ENCODE data around the gene TMIE. TPM values are rescaled to one million over a fixed set of nuclear protein-coding genes. Genes with fewer than 3 reads are reported as not detected.

Gene TMIE
- total RNA-seq, 3 donors from 2014 or later, result 0.16 to 0.71 (median 0.40) TPM

DNA sequence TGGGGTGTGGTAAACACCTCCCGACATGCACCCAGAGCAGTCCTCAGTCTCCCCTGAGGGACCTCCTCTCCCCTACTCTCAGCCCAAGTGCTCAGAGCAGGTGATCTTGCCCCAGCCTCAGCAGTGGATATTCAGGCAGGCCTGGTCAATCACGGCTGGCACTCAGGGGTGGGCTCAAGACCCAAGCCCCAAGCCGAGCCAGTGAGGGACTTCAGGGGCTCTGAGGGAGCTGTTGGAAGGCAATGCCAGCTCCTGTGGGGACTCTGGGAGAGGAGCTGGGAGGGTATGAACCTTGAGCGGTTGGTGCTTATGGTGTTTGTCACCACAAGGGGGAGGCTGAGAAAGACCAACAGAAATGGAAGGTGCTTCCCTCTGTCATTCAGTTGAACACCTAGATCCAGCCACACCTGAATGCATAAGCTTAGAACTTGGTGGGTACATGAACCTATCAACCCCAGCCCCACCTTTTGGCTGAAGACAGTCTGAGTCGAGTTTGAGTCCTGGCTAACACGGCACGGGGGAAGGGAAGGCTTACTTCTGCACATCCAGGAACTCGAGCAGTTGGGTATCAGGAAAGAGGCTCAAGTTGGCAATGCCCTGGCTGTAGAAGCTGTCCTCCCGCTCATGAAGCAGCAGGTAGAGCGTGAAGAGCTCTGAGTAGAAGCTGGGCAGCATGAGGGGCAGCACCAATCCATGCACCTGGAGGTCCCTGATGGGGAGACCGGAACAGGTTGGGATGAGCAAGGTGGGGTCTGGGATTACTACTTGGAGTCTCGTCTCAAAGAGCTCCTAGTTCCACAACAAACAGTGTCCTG lies 27.0 kb upstream of the TMIE start:
- peaks cover 7% of the 10 kb centered on the region for H3K36me3 Mint-ChIP-seq (ENCODE audit: insufficient read depth)
- ATAC-seq (no peak), DNase-seq (no peak)
- H3K4me3 Mint-ChIP-seq, result no peak overlapping the region
- no peaks in the 10 kb centered on the region for H3K27me3 Mint-ChIP-seq (ENCODE audit: low read depth)
- H3K9me3 Mint-ChIP-seq, result no peaks in the 10 kb centered on the region
- H3K4me1 Mint-ChIP-seq (ENCODE audit: low read depth), result no peaks in the 10 kb centered on the region

DNA sequence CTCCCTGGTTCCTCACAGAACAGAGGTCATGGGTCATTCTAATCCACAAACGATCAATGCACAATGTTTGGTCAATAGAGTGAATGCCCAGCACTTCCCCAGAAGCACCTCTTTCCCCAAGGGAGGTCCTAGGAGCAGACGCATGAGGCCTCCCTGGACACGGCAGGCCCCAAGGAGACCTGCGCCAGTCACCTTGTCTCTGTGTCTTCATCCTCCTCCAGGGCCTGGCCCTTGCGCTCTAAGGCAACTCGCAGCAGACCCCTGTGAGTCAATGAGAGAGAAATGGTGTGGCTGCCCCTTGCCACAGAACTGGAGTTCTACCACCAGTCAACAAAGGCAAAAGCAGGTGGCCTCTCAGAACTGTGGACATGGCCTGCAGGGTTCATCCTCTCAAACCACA lies 25.8 kb upstream of the TMIE start:
- no peak overlapping the region for H3K4me3 Mint-ChIP-seq
- H3K36me3 Mint-ChIP-seq (ENCODE audit: insufficient read depth), result peaks cover 10% of the 10 kb centered on the region
- no peaks in the 10 kb centered on the region for H3K27me3 Mint-ChIP-seq (ENCODE audit: low read depth)
- no peak for ATAC-seq
- no peaks in the 10 kb centered on the region for H3K4me1 Mint-ChIP-seq (ENCODE audit: low read depth)
- no peak for DNase-seq
- no peaks in the 10 kb centered on the region for H3K9me3 Mint-ChIP-seq

DNA sequence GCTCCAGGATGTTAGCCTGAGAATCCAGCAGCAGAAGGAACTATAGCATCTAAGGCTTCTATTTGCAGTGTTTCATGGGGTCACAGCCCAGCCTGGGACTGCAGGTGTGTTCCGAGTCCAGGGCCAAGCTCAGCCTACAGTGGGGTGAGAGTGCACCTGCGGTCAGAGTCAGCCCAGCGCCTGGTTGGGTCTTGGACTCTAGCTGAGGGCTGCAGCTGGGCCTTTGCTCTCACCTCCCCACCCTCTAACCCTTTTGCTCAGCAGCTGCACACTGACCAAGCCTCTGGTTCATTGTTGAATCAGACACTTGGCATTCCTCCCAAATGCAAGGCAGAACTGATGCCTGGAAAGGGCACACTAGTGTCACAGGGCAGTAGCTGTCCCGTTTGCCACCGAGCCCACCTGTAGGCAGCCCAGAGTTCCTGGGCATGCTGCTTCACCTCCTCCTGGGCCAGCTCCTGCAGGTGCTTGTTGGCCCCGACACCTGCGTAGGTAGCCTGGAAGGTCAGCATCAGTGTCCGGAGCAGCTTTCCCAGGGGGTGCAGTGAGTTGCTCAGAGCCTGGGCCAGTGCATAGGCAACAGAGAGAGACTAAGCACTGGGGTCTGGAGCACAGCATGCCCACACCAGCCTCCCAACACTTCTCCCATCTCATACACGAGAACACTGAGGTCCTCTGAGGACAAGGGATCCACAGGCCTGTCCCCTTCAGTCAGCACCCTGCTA lies 25.2 kb upstream of the TMIE start:
- no peaks in the 10 kb centered on the region for H3K27me3 Mint-ChIP-seq (ENCODE audit: low read depth)
- no peaks in the 10 kb centered on the region for H3K9me3 Mint-ChIP-seq
- no peaks in the 10 kb centered on the region for H3K4me1 Mint-ChIP-seq (ENCODE audit: low read depth)
- DNase-seq, result no peak
- no peak for ATAC-seq
- peaks cover 10% of the 10 kb centered on the region for H3K36me3 Mint-ChIP-seq (ENCODE audit: insufficient read depth)
- no peak overlapping the region for H3K4me3 Mint-ChIP-seq

DNA sequence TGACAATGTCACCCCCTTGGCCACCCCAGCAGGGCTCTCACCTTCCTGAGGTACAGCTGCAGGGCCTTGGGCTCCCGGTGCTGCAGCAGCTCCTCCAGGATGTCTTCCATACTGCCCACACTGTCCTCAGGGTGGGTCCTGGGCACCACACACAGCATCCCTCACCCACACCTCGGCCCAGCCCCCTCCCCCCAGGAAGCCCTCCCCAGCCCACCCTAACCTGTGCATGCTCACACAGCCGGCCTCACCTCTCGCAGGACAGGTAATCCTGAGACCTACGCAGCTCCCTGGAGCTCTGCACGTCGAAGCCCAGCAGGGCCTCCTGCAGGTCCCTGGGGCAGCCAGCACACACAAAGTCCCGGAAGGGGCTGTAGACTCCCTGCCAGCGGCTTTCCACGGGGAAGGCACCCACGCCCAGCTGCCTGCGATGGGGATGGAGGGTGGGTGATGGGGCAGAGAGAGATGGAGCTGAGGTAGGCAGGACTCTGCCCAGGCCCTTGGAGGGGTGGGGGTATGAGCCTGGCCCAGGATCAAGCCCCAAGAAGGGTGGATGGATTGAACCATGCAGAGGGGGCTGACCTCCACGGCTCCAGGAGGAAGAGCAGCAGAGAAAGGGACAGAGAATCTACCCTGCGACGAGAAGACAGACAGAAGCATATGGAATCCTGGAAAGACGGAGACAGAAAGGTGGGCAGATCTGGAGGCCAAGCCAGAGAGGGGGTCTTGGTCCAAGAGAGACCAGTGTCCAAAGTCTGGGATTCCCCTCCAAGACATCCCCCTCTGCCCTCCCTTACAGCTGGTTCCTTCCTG lies 24.4 kb upstream of the TMIE start:
- H3K4me1 Mint-ChIP-seq (ENCODE audit: low read depth), result no peaks in the 10 kb centered on the region
- no peaks in the 10 kb centered on the region for H3K27me3 Mint-ChIP-seq (ENCODE audit: low read depth)
- H3K4me3 Mint-ChIP-seq, result no peak overlapping the region
- ATAC-seq (no peak), DNase-seq (no peak)
- no peaks in the 10 kb centered on the region for H3K9me3 Mint-ChIP-seq
- peaks cover 10% of the 10 kb centered on the region for H3K36me3 Mint-ChIP-seq (ENCODE audit: insufficient read depth)

DNA sequence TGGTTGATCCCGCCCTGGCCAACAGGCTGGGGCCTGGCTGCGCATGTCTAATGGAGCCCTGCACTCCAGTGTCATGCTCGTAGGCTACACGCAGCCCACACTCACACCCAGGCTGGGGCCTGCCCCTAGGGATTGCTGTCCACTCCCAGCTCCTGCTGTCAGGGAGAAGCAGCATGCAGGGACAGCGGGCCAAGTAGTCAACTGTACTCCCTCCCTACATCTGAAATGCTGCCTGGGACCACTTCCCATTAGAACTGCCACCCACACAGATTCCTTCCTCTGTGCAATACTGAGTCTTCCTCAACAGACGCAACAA lies 23.8 kb upstream of the TMIE start:
- ATAC-seq (no peak), DNase-seq (no peak)
- Mint-ChIP-seq H3K27me3 (ENCODE audit: low read depth) (no peaks in the 10 kb centered on the region), H3K4me3 (no peak overlapping the region), H3K9me3 (no peaks in the 10 kb centered on the region), H3K4me1 (ENCODE audit: low read depth) (no peaks in the 10 kb centered on the region), H3K36me3 (ENCODE audit: insufficient read depth) (peaks cover 10% of the 10 kb centered on the region)

DNA sequence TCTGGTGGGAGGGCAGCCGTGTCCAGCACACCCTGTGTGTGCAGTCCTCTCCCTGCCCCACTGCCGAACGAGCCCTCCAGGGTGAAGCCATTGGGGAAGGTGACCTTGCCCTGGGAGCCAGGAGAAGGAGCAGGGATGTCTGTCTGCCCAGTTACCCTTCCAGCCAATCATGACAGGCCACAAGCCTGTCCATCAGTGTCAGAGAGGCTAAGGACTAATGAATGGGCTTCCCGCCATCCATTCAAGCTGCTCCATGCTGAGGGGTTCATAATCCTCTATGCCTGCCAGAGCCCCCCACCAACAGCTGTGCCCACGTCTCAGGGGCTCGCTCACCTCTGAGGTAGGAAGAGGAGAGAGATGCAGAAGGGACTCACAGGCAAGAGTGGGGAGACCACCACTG lies 22.9 kb upstream of the TMIE start:
- Mint-ChIP-seq H3K9me3 (no peaks in the 10 kb centered on the region), H3K4me1 (ENCODE audit: low read depth) (no peaks in the 10 kb centered on the region), H3K36me3 (ENCODE audit: insufficient read depth) (peaks cover 10% of the 10 kb centered on the region), H3K4me3 (no peak overlapping the region), H3K27me3 (ENCODE audit: low read depth) (no peaks in the 10 kb centered on the region)
- no peak for DNase-seq
- ATAC-seq, result no peak

DNA sequence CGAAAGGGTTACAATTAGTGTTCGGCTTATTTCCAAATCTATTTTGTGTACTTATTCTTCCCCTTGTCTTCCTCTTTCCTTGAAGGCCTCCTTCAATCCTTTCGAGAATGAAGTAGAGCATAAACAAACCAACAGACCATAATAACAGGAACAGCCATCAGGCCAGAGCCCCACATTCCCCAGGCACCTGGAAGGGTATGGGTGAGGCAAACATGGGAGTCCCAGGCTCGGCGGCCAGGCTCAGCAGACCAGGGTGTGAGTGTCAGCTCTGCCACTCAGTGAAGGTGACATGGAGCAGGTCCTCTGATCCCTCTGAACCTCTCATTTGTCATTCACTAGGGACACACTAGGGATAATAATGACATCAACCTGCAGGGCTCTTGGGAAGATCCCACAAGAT lies 21.5 kb upstream of the TMIE start:
- no peak for DNase-seq
- H3K4me1 Mint-ChIP-seq (ENCODE audit: low read depth), result no peaks in the 10 kb centered on the region
- H3K36me3 Mint-ChIP-seq (ENCODE audit: insufficient read depth), result peaks cover 8% of the 10 kb centered on the region
- no peaks in the 10 kb centered on the region for H3K9me3 Mint-ChIP-seq
- H3K4me3 Mint-ChIP-seq, result no peak overlapping the region
- H3K27me3 Mint-ChIP-seq (ENCODE audit: low read depth), result no peaks in the 10 kb centered on the region
- no peak for ATAC-seq

DNA sequence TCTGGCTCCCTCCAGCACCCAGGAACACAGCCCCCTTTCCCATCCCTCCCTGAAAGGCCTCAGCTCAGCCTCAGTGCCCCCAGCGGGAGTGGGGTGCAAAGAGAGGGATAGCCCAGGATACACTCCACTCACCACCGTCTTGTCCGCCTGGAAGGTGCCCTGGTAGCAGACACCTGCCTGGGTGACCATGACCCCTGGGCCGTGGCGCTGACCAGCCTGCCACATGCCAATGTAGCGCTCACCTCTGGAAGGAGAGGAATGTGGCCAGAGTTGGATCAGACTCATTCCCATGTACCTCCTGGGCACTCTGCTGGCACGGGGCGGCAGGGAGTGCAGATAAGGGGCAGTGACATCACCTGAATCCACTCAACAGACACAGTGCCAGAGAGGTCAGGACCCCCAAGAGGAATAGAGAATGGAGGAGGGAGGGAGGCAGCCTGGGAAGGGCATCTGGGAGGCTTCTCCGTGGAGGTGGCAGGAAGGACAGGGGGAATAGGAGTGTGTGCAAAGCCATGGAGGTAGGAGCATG lies 20.8 kb upstream of the TMIE start:
- no peak for ATAC-seq
- no peaks in the 10 kb centered on the region for H3K27me3 Mint-ChIP-seq (ENCODE audit: low read depth)
- peaks cover 5% of the 10 kb centered on the region for H3K36me3 Mint-ChIP-seq (ENCODE audit: insufficient read depth)
- DNase-seq, result no peak
- no peaks in the 10 kb centered on the region for H3K9me3 Mint-ChIP-seq
- H3K4me3 Mint-ChIP-seq, result no peak overlapping the region
- H3K4me1 Mint-ChIP-seq (ENCODE audit: low read depth), result no peaks in the 10 kb centered on the region

DNA sequence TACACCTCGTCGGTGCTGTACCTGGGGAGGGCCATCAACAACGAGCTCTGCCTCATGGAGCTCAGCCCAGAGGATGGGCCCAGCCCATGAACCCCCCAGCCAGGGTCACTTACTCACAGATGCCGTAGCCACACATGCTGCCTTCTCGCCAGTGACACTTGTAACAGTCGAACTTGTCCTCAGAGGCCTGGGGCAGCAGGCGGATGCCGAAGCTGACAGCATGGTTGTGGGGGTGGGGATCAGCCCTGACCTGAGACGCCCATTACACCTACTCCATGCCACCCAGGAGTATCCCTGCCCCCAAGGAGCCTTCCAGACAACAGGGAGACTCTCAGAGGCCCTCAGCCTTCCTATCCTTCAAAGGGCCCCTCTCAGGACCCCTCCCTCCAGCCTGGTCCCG lies 19.8 kb upstream of the TMIE start:
- Mint-ChIP-seq H3K36me3 (ENCODE audit: insufficient read depth) (peaks cover 5% of the 10 kb centered on the region), H3K4me1 (ENCODE audit: low read depth) (no peaks in the 10 kb centered on the region), H3K27me3 (ENCODE audit: low read depth) (no peaks in the 10 kb centered on the region), H3K9me3 (no peaks in the 10 kb centered on the region), H3K4me3 (no peak overlapping the region)
- ATAC-seq (no peak), DNase-seq (no peak)

DNA sequence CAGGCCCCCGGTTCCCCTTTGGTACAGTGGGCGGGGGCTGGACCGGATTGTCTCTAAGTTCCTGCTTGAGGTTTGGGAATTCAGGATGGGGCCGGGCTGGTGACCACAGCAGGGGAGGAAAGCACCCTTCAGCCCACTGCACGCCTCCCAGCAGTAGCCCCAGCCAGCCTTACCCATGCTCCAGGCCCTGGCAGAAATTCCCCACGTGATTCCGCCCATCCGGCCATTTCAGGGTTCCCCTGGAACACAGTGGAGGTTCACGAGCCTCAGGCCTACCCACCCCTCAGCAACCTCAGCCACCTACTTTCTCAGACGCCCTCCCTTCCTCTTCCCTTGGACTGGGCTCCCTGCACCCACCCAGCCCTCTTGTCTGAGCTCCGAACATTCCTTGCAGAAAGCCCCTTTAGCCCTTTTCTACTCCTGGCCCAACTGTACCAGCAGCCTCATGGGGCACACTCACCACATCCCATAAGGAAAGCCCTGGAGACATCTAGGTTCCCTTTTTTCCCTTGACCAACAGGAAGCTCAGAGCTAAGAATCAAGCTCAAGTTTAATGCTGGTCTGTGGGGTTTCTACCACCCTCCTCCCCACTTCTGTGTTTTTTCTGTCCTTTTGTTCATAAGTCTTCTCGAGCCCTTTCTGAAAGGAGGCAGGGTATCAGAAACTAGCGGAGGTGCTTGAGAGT lies 19.2 kb upstream of the TMIE start:
- H3K36me3 Mint-ChIP-seq (ENCODE audit: insufficient read depth), result peaks cover 5% of the 10 kb centered on the region
- H3K27me3 Mint-ChIP-seq (ENCODE audit: low read depth), result no peaks in the 10 kb centered on the region
- no peak overlapping the region for H3K4me3 Mint-ChIP-seq
- no peaks in the 10 kb centered on the region for H3K9me3 Mint-ChIP-seq
- ATAC-seq, result no peak
- no peaks in the 10 kb centered on the region for H3K4me1 Mint-ChIP-seq (ENCODE audit: low read depth)
- DNase-seq, result no peak

DNA sequence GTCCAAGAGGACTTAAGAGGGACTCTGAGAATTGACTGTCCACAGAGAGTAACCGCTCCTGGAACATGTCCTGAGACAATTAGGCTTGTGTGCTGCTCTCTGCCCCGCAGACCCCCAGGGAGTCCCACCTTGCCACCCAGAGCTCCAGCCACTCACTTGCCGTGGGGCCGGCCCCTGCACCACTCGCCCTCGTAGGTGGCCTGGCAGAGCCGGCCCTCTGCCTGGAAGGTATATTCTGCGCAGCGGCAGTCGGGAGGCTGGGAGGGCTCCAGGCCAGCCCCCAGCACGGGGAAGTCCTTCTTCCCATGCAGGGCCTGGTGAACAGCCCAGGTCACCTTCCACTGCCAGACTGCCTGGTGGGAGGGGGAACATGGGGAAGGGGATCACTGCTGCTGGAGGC lies 18.2 kb upstream of the TMIE start:
- ATAC-seq (no peak), DNase-seq (no peak)
- no peaks in the 10 kb centered on the region for H3K9me3 Mint-ChIP-seq
- peaks cover 5% of the 10 kb centered on the region for H3K36me3 Mint-ChIP-seq (ENCODE audit: insufficient read depth)
- no peaks in the 10 kb centered on the region for H3K4me1 Mint-ChIP-seq (ENCODE audit: low read depth)
- H3K4me3 Mint-ChIP-seq, result no peak overlapping the region
- no peaks in the 10 kb centered on the region for H3K27me3 Mint-ChIP-seq (ENCODE audit: low read depth)

DNA sequence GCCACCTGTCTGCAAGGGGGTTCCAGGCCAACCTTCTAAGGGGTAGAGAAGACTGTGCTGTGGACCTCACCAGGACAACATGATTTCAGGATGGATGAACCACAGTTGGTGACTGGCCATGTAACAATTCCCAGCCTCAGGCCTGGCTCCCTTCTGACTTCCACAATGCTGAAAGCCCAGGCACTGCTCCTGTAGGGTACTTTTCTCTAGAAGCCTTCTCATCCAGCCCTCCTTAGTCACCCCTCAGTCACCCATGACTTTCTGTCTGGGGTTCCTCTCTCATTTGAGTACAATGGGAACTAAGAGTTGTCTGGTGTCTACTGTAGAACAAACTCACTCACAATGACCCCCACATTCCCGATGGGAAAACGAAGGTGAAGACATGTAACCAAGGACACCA lies 16.3 kb upstream of the TMIE start:
- ATAC-seq, result no peak
- H3K9me3 Mint-ChIP-seq, result no peaks in the 10 kb centered on the region
- H3K4me1 Mint-ChIP-seq (ENCODE audit: low read depth), result peaks cover 3% of the 10 kb centered on the region
- H3K4me3 Mint-ChIP-seq, result no peak overlapping the region
- no peak for DNase-seq
- H3K27me3 Mint-ChIP-seq (ENCODE audit: low read depth), result no peaks in the 10 kb centered on the region
- H3K36me3 Mint-ChIP-seq (ENCODE audit: insufficient read depth), result peaks cover 3% of the 10 kb centered on the region

DNA sequence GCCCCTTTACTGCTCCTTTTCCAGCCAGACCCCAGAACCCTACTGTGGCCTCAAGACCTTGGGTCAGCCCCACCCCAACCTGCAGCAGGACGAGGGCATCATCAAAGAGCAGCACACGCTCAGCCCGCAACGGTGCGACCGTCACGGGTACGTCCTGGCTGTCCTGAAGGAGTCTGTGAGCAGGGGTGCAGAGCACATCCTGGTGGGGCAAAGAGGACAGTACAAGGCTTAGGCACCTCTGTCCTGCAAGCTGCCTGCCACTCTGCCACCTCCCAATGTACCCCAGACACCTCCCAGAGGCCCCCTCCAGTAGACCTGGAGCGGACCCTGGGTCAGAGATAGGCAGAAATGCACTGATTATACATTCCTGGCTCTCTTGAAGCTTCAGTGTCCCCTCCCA lies 15.7 kb upstream of the TMIE start:
- ATAC-seq, result no peak
- Mint-ChIP-seq H3K27me3 (ENCODE audit: low read depth) (no peaks in the 10 kb centered on the region), H3K4me1 (ENCODE audit: low read depth) (peaks cover 6% of the 10 kb centered on the region)

DNA sequence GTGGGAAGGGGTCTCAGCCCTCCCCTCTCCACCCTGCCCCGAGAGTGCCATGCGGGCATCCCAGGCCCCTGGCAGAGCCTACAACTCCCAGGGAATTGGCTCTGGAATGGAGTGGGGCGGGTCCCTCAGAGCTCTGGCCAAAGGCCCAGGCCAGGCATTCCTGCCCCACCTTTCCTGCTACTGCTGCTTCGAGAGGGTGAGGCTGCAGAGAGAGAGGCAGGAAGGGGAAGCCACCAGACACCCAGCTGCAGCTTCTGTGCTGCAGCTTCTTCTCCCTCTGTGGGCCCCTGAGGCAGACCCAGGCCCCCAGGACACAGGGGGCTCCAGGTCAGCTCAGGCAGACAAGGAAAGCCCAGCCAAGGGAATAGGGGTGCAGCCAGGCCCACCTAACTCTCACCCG lies 10.4 kb upstream of the TMIE start:
- H3K36me3 Mint-ChIP-seq (ENCODE audit: insufficient read depth), result no peaks in the 10 kb centered on the region
- no peak for DNase-seq
- H3K27me3 Mint-ChIP-seq (ENCODE audit: low read depth), result no peaks in the 10 kb centered on the region
- peaks cover 48% of the 10 kb centered on the region for H3K4me1 Mint-ChIP-seq (ENCODE audit: low read depth)
- ATAC-seq, result no peak
- no peaks in the 10 kb centered on the region for H3K9me3 Mint-ChIP-seq
- no peak overlapping the region for H3K4me3 Mint-ChIP-seq

More for the DNA sequence above, 15.7 kb upstream of the TMIE start:
- Mint-ChIP-seq H3K36me3 (ENCODE audit: insufficient read depth) (peaks cover 1% of the 10 kb centered on the region), H3K4me3 (no peak overlapping the region), H3K9me3 (no peaks in the 10 kb centered on the region)
- DNase-seq, result no peak

Measured in activated T-cell treated with anti-CD3 and anti-CD28 coated beads, Interleukin-2, amount 50 U/mL, for 4 hours (primary cell).